Endometrial microvascular endothelial cells (primary cell): ENCODE results near the gene CACNA2D2. TPM values are rescaled to one million over a fixed set of nuclear protein-coding genes. Genes with fewer than 3 reads are reported as not detected.

Experiments used
- in situ Hi-C: cut with HindIII; loops from 2 replicates; pipeline ENCODE4 v1.10.0; 2017; ENCODE audit warnings: low sequenced_read_pairs, low pct_unique_long_range_greater_than_20kb; ENCODE audit errors: inconsistent ontology term
- total RNA-seq: library from RNA; depleted of rRNA; stranded (reverse); fragments of >200 nt; gene quantifications from one replicate; pipeline ENCODE4 v1.2.3, GENCODE V29; 2015; ENCODE audit errors: inconsistent ontology term

The CACNA2D2 gene
- total RNA-seq, 1 donor from 2014 or later, result not detected

DNA sequence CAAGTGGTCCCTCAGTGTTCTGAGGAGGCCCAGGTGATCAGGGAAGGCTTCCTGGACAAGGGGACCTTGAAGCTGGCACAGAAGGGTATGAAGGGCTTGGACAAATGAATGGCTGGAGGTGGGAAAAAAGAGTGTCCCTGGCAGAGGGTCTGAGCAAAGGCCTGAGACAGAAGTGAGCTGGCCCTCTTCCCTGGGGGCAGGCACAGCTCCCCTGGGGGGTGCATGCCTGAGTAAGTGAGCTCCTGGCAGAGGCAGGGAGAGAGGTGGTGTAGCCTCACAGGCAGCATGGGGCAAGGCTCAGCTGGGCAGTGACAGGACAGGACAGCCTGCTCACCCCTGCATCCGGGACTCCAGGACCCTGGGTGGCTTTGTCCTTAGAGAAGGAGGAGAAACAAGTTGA, 5.4 kb upstream of the CACNA2D2 start:
- in situ Hi-C loops, result no loop called here

GRCh38 chr3:50506169-50506568, 2.7 kb upstream of the CACNA2D2 start:
- in situ Hi-C loops, result no loop called here

GRCh38 chr3:50504681-50505080, 1.2 kb upstream of the CACNA2D2 start:
- in situ Hi-C loops, result no loop called here

DNA sequence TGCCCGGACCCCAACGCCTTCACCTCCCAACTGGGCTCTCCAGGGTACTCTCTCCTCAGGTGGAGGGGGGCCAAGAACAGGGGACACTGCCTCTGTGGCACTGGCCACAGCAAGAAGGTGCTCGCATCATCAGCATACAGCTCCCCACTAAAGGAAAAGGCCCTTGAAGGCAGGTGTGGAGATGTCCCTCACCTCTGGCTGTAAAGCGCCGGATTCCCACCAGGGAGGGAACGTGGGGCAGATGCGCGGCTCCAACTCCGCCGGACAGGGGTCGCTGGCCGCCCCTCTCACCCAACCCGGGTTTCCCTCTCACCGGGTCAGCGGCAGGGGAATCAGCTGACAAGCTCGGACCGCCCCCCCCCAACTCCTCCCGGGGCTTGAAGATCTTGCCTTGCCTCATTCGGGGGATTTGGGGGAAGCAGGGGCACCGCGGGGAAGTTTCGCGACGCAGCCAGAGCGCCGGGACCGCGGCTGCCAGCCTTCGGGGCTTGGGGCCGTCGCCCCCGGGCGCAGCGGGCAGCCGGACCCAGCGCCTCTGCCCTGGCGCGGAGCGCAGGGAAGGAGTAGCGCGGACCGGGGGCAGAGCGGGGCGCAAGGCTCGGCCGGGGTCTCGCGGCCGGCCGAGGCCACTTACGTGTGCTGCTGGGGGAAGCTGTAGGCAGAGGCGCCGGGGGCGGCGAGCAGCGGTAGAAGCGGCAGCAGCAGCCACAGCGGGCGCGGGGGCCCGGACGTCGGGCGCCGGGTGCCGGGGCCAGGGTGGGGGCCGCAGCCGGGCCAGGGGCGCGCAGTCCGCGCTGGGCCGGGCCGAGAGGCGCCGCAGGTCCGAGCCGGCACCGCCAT, 630 bp downstream of the CACNA2D2 start:
- in situ Hi-C loops, result no loop called here

- in situ Hi-C loops, result no loop called here
Measured at GRCh38 chr3:50502225-50502583, 1.2 kb downstream of the CACNA2D2 start.

DNA sequence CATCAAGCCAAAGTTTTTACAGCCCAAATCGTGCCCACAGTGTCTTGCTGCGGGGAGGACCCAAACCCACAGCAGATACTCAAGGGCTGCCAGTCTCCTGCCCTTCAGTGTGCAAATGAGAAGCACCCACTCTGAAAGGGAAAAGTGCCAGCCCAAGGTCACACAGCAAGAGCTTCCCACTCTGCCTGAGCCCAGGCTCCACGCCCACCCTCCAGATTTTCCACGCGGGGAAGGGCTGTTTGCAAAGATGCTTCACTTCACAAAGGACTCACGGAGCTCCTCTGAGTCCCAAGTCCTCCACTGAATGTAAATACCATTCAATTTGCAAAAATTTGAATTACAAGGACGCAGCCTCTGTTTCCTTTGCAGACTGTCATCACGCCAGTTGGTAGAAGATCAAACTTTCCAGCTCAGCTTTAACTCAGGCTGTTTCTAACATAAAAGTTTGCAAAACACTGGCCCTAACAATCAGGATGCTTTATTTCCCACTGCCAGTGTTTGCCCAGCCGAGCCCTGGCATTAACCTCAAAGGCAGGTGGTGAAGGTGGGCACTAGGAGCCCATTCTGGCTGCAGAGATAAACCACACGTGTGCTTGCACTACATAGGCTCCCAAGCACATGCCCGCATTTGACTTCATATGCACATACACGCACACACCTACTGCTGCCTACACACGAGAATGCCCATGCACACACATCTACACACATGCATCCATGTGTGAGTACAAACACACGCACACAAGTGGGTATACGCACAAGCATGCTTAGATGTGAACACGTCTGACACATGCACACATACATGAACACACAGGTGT, 7.6 kb downstream of the CACNA2D2 start:
- in situ Hi-C loops, result no loop called here

- in situ Hi-C loops, result no loop called here
Measured at GRCh38 chr3:50494126-50494525, 9.3 kb downstream of the CACNA2D2 start.

GRCh38 chr3:50493623-50494022, 9.8 kb downstream of the CACNA2D2 start:
- in situ Hi-C loops, result no loop called here

DNA sequence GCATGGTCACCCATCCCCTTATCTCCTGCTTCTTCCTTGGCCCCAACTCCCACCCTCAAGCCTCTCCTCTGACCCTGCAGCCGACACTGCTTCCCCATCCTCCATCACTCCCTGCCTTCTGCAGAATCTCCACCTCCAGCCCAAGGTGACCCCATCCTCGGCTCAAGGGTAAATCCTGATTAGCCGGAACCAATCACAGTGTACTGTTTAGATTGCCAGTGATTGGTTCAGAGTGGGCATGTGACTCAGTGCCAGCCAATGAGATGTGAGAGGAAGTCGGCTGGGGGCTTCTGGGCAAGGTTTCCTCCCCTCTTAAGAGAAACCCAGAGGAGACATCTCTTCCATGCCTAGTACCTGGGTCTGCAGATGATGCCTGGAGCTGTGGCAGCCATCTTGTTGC, 10.3 kb downstream of the CACNA2D2 start:
- in situ Hi-C loops, result no loop called here

GRCh38 chr3:50491023-50491422, 12.4 kb downstream of the CACNA2D2 start:
- in situ Hi-C loops, result no loop called here

DNA sequence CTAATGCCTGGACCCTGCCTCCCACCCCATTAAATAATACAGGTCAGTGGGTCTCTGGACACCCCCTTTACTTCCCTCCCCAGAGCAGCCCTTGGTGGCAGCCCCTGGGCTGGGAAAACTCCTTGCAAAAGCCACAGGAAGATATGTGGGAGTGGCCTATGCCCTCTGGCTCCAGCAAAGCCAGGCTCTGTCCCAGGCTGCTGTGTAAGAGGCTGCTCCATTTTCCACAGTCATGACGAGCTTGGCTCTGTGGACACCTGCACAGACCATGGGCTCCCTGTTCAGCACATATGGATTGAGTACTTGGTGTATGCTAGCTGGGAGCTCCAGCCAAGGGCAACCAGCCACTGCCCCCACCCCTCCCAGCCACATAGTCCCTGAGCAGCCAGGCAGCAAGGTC, 13.0 kb downstream of the CACNA2D2 start:
- in situ Hi-C loops, result no loop called here

- in situ Hi-C loops, result no loop called here
Measured at GRCh38 chr3:50487181-50487580, 16.3 kb downstream of the CACNA2D2 start.

- in situ Hi-C loops, result no loop called here
Measured at GRCh38 chr3:50486219-50486888, 17.1 kb downstream of the CACNA2D2 start.

DNA sequence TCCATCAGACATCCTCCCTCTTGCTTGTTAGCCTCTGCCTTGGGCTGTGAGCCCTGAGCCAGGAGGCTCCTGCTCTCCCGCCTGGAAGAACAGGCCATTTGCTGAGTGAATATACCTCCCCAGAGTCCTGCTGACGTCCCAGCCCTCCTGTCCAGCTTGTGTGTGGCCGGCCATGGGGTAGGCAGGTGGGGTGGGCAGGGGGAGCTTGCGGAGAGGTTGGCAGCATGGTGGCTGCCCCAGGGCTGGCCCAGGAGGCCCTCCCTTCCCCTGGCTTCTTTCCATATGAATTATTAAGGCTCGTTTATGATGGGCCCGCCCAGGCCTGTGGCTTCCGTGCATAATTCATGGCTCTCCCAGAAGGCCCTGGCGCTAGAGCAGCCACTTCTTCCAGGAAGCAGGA, 18.7 kb downstream of the CACNA2D2 start:
- in situ Hi-C loops, result no loop called here

- in situ Hi-C loops, result no loop called here
Measured at GRCh38 chr3:50483374-50483773, 20.1 kb downstream of the CACNA2D2 start.

GRCh38 chr3:50481992-50482391, 21.4 kb downstream of the CACNA2D2 start:
- in situ Hi-C loops, result no loop called here

- in situ Hi-C loops, result no loop called here
Measured at GRCh38 chr3:50480471-50480870, 23.0 kb downstream of the CACNA2D2 start.

DNA sequence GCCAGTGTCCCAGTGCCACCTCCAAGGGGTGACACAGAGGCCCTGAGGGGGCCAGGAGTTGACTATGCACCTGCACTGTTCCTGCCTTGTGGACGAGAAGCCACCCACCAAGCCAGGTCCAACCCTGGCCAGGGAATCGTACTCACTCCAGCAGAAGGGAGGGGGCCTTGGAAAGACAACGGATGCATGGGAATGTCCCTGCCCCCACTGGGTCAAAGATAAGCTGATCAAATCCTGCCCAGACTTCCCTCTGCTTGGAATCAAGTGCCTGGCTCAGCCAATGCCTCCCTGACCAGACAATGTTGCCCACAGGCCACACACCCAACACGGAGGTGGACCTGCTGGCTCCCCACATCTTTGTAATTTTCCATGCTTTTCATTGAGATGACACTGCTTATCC, 23.9 kb downstream of the CACNA2D2 start:
- in situ Hi-C loops, result no loop called here

DNA sequence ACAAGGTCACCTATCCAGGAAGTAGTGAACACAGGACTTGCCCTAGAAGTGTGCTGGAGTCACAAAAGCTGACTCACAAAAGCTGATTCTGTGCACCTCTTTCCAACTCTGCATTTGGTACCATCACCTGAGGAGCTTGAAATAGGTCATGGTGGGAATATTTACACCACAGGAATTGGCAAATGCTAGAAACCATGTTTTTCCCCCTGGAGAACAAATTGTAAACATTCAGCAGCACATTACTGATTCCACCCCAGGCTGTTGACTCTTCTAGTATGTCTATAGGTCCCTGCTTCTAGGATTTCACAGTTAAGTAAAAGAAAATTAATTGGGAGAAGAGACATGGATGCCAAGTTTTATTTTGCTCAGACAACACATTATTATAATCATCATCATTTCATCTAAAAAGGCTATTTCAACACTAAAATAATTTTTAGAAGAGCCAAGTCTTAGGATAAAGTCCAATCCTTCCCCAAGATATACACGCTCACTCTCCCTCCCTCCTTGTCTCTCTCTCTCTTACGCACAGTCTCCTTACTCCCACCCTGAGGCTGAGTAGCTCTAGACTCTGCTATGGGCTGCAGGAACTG, 24.7 kb downstream of the CACNA2D2 start:
- in situ Hi-C loops, result no loop called here
